HL-60 (cell line): ENCODE data around the gene HEPN1.

Experiments used
- DNase-seq, 2 experiments: peaks; one replicate each; pipeline ENCODE4 v3.0.0-alpha.2; 2010 to 2020; ENCODE audit warnings: low read depth in 1 of 2, low spot score in 1 of 2
- H3K27ac ChIP-seq: fragments of 250-450 bp; sonication (Bioruptor Pico); replicated peaks from 2 replicates; pipeline ENCODE4 v1.5.1; 2020; ENCODE audit warnings: mild to moderate bottlenecking, moderate library complexity
- H3K27me3 ChIP-seq: fragments of 250-450 bp; sonication (Bioruptor Pico); 2 replicates; pipeline ENCODE4 v1.5.1; 2021; ENCODE audit warnings: mild to moderate bottlenecking, moderate library complexity; ENCODE audit not compliant: insufficient read depth, poor library complexity, severe bottlenecking
- H3K4me3 ChIP-seq: replicated peaks from 2 replicates; pipeline ENCODE4 v1.5.1; 2011; ENCODE audit warnings: mild to moderate bottlenecking, control low read depth, low read length; ENCODE audit not compliant: insufficient read depth
- CTCF ChIP-seq: IDR thresholded peaks from one replicate; pipeline ENCODE4 v1.5.1; 2011; ENCODE audit warnings: low read length, control low read depth, inconsistent platforms; ENCODE audit not compliant: insufficient read depth
- GABPA ChIP-seq: IDR thresholded peaks from 2 replicates; pipeline ENCODE4 v1.6.1; 2012; ENCODE audit warnings: low read depth
- POLR2AphosphoS5 ChIP-seq: IDR thresholded peaks from 2 replicates; pipeline ENCODE4 v1.6.1; 2012; ENCODE audit warnings: low read depth
- SPI1 ChIP-seq: IDR thresholded peaks from 2 replicates; pipeline ENCODE4 v1.6.1; 2012; ENCODE audit warnings: low read depth, mild to moderate bottlenecking, borderline replicate concordance
- TF ChIP-seq, protein P1 (sequence below): IDR thresholded peaks from 2 replicates; pipeline ENCODE4 v1.6.1; 2012; ENCODE audit warnings: low read depth; ENCODE audit not compliant: insufficient replicate concordance

Gene HEPN1

GRCh38 chr11:124928942-124929665 lies 10.1 kb downstream of the HEPN1 start:
- TF ChIP-seq CTCF: no peak
- TF ChIP-seq GABPA: no peak
- TF ChIP-seq, protein P1, sequence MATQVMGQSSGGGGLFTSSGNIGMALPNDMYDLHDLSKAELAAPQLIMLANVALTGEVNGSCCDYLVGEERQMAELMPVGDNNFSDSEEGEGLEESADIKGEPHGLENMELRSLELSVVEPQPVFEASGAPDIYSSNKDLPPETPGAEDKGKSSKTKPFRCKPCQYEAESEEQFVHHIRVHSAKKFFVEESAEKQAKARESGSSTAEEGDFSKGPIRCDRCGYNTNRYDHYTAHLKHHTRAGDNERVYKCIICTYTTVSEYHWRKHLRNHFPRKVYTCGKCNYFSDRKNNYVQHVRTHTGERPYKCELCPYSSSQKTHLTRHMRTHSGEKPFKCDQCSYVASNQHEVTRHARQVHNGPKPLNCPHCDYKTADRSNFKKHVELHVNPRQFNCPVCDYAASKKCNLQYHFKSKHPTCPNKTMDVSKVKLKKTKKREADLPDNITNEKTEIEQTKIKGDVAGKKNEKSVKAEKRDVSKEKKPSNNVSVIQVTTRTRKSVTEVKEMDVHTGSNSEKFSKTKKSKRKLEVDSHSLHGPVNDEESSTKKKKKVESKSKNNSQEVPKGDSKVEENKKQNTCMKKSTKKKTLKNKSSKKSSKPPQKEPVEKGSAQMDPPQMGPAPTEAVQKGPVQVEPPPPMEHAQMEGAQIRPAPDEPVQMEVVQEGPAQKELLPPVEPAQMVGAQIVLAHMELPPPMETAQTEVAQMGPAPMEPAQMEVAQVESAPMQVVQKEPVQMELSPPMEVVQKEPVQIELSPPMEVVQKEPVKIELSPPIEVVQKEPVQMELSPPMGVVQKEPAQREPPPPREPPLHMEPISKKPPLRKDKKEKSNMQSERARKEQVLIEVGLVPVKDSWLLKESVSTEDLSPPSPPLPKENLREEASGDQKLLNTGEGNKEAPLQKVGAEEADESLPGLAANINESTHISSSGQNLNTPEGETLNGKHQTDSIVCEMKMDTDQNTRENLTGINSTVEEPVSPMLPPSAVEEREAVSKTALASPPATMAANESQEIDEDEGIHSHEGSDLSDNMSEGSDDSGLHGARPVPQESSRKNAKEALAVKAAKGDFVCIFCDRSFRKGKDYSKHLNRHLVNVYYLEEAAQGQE: no peak
- TF ChIP-seq SPI1: no peak
- TF ChIP-seq POLR2AphosphoS5: no peak
- no peak overlapping the region for H3K27ac ChIP-seq
- H3K27me3 ChIP-seq: no peaks in the 10 kb centered on the region
- no peak overlapping the region for H3K4me3 ChIP-seq
- DNase-seq: no peak

DNA sequence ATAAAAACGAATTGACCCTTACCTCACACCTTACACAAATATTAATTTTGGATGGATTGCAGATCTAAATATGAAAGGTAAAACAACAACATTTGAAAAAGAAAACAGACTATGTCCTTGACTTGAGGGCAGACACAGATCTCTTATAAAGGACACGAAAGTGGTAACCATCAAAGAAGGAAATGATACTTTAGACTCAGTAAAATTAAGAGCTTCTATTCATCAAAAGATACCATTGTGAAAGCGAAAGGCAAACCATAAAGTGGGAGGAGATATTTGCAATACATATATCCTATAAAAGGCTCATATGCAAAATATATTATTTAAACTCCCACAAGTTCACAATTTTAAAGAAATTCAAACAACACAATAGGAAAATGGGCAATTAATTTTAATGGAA lies 11.7 kb downstream of the HEPN1 start:
- DNase-seq: no peak
- no peak overlapping the region for H3K4me3 ChIP-seq
- H3K27me3 ChIP-seq: no peaks in the 10 kb centered on the region
- H3K27ac ChIP-seq: no peak overlapping the region
- no peak for TF ChIP-seq CTCF
- TF ChIP-seq POLR2AphosphoS5: no peak
- no peak for TF ChIP-seq SPI1
- TF ChIP-seq, protein P1: no peak
- TF ChIP-seq GABPA: no peak

- no peak for DNase-seq
- peaks cover 4% of the 10 kb centered on the region for H3K27me3 ChIP-seq
- TF ChIP-seq GABPA (no peak), POLR2AphosphoS5 (no peak), SPI1 (no peak), CTCF (no peak)
- TF ChIP-seq, protein P1: no peak
- no peak overlapping the region for H3K4me3 ChIP-seq
- H3K27ac ChIP-seq: no peak overlapping the region
Observed at GRCh38 chr11:124934862-124935547, 16.0 kb downstream of the HEPN1 start.
